Stomach (tissue), 4 donors: ENCODE measurements around the gene SCGB2B2.

Experiments
- EP300 ChIP-seq: sonication (generic); formaldehyde crosslinking; IDR thresholded peaks from one replicate; pipeline ENCODE4 v1.6.1; 2017; ENCODE audit warnings: antibody characterized with exemption
- POLR2A ChIP-seq, 4 donors: fragments of 450-650 bp; IDR thresholded peaks; one replicate each; pipeline ENCODE4 v1.6.1; 2016; ENCODE audit warnings: antibody characterized with exemption in 4 of 4, control low read depth in 2 of 4, mild to moderate bottlenecking in 1 of 4, moderate library complexity in 1 of 4
- TF ChIP-seq, protein P1 (sequence below), 7 experiments: fragments of 450-650 bp in 4 of 7; fragments of 200-600 bp in 3 of 7; sonication (generic) in 3 of 7; IDR thresholded peaks; one replicate each; pipeline ENCODE4 v1.5.1; 2016 to 2019; ENCODE audit warnings: antibody characterized with exemption in 7 of 7, control low read depth in 2 of 7, mild to moderate bottlenecking in 1 of 7

- TF ChIP-seq, protein P1, sequence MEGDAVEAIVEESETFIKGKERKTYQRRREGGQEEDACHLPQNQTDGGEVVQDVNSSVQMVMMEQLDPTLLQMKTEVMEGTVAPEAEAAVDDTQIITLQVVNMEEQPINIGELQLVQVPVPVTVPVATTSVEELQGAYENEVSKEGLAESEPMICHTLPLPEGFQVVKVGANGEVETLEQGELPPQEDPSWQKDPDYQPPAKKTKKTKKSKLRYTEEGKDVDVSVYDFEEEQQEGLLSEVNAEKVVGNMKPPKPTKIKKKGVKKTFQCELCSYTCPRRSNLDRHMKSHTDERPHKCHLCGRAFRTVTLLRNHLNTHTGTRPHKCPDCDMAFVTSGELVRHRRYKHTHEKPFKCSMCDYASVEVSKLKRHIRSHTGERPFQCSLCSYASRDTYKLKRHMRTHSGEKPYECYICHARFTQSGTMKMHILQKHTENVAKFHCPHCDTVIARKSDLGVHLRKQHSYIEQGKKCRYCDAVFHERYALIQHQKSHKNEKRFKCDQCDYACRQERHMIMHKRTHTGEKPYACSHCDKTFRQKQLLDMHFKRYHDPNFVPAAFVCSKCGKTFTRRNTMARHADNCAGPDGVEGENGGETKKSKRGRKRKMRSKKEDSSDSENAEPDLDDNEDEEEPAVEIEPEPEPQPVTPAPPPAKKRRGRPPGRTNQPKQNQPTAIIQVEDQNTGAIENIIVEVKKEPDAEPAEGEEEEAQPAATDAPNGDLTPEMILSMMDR (IDR thresholded peaks at IDR 0.05) = no peak
- TF ChIP-seq POLR2A (IDR thresholded peaks at IDR 0.05) (no peak), EP300 (no peak)
These were observed at the start of gene SCGB2B2 for GRCh38 chr19:34676697-34677385.
